ENCODE measurements around the gene KRT86.
"Not testable (repeated sequence)": the region's sequence is repeated elsewhere in the genome, so short reads cannot be mapped to it uniquely, and the experiment has no call there.

The KRT86 gene

DNA sequence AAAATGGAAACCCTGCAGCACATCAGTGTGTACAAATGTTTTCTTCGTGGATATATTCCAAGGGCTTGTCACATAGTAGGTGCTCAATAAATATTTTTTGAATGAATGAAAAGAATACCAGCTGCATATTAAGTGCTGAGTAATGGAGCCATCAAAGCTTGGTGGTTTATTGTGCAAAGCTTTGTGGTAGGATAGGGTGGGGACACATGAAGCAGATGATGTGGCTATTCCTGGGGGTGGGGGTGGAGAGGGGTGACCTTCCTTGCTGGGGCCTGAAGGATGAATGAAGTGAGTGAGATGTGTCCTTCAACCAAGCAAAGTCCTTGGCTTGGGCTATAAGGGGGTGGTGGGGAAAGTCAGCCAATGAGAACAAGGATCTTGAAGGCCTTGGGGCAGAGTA is 21.2 kb downstream of the KRT86 start:
- DNase-seq, result no peak

DNA sequence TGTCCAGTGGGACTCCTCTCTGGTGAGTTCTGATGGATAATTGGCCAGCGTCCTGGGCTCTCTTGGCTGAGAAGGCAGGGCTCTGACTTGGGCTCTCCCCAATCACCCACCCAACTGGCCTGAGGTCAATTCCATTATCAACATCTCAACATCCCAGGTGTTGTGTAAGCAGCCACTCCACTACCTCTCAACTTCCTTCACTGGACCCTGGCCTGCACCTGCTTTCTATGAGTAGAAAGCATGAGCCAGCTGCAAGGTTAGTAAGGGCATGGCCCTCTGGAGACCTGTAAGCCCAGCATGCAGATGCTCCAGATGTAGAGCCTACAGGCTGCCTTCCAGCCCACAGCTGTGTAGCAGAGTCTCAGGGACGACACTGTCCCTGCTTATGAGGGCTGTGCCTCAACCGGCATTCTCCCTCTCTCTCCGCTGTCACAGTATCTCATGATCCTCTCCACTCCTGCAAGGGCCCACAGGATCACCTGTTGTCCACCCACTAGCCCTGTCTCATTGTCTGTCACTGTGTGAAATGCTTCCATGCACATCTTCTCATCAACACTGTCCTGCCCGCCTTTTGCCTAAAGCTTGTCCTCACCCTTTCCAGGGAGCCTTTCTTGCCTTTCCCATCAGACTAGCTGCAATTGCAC is 22.2 kb downstream of the KRT86 start:
- no peak for DNase-seq

DNA sequence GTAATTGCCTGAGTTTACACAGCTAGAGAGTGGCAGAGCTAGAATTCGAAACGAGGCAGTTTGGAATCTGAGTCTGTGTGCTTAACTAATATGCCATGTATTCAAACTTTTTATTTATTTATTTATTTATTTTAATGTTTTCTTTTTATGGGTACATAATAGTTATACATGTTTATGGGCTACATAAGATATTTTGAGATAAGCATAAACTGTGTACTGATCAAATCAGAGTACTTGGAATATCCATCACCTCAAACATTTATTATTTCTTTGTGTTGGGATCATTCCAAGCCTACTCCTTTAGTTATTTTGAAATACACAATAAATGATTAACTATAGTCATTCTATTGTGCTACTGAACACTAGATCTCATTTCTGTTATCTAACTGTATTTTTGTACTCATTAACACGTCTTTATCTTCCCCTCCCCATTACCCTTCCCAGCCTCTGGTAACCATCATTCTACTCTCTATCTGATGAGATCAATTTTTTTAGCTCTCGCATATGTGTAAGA is 24.3 kb downstream of the KRT86 start:
- DNase-seq, result no peak

DNA sequence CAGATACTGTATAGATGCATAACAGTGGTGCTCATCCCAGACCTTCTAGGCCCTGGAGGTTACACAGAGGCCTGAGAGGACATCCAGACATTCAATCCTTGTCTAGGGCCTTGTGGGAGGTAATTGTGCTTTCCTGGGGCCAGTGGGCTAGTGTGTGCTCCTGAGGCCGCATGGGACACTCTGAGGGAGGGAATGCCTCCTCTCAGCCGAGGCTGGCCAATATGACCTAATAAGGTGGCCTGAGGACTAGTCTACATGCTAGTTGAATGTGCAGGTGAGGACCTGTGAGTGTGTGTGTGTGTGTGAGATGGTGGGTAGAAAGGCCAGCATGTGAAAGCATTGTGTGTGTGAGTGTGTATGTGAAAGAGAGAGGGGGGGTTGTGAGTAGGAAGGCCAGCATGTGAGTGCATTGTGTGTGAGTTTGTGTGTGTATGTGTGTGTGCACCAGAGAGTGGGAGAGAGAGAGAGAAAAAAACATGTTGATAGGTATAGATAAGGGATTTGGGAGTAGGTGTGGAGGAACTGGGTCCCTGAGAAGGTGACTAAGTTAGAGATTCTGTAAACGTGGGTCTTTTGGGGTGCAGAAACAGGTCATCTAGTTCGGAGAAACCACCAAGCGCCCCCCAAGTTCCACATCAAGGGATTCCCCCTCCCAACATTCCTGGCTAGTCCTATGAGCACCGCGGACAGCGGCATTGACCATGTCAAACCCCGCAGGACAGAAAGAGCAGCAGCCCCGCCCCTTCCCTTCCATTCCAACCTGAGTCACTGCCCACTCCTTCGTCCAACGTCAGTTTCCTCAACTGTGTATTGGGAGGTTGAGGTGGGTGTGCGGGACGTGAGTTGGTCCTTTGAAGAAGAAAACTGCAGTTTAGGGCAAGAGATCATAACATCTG is 26.6 kb downstream of the KRT86 start:
- no peak for DNase-seq

DNA sequence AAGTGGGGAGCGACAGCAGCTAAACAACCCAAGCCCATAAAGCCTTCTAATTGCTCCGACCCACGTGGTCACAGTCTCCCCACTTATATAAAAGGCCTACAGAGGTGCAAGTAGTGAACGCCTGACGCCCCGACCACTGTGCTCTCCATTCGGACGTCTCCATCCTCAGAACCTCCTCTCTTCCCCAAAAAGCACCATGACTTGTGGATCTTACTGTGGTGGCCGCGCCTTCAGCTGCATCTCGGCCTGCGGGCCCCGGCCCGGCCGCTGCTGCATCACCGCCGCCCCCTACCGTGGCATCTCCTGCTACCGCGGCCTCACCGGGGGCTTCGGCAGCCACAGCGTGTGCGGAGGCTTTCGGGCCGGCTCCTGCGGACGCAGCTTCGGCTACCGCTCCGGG is 27.3 kb downstream of the KRT86 start:
- not testable (repeated sequence) for DNase-seq

DNA sequence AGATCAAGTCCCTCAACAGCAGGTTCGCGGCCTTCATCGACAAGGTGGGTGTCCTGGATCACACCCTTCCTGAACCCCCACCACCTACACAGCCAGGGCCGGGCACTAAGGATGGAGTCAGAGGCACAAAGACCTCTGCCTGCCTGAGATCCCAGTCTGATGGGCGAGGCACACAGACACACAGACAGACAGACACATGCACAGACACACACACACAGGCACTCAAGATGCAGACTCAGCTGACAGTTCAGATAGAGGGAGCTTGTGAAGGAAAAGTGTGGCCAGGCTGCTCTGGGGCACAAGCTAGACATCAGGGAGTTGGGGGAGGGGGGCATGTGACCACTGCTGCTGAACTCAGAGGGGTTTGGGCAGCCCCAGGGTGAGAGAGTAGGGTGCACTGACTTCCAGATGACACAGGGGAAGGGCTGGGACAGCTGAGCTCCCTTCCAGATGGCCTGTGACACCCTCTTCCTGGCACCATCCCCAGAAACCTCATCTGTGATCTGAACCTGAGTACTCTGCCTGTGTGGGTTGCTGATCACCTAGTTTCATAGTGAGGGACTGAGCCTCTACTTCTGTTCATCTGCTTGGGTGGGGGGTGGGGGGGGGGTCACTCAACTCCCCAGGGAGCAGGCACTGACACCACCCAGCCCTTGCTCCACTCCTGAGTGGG is 27.9 kb downstream of the KRT86 start:
- DNase-seq, result not testable (repeated sequence)

DNA sequence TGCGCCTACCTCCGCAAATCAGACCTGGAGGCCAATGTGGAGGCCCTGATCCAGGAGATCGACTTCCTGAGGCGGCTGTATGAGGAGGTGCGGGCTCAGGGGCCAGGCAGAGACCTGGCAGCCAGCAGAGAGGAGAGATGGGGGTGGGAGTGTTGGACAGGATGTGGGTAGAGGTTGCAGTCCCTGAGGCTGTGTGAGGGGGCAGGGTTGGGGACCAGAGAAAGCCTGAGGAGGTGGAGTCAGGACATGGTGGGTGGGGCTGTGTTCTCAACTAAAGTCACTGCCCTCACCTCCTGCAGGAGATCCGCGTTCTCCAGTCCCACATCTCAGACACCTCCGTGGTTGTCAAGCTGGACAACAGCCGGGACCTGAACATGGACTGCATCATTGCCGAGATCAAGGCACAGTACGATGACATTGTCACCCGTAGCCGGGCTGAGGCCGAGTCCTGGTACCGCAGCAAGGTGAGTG is 30.5 kb downstream of the KRT86 start:
- DNase-seq, result peak; percentile 26

DNA sequence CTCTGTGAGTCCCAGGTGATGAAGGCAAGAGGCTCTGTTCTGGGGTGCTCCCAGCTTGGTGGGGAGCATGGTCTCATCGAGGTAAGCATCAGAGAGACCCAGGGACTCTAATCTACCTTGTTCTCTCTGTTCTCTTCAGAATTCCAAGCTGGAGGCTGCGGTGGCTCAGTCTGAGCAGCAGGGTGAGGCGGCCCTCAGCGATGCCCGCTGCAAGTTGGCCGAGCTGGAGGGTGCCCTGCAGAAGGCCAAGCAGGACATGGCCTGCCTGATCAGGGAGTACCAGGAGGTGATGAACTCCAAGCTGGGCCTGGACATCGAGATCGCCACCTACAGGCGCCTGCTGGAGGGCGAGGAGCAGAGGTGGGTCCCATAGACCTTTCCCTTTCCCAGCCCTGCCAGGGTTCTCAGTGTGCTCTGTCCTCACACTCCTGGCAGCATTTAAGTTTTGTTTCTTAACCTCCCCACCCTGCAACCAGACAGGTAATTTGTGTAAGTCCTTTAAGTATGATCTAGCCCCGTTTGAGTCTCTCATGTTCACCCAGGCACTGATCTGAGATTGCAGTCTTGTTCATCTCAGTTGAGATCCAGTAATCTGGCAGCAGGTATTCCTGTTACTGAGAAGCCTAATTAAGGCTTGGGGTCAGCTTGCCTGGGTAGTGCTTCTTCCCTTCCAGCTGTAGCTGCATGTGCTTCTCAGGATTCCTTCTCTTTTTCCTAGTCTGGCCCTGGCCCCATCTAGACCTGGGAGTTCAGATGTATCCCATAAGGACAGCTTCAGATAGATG is 31.7 kb downstream of the KRT86 start:
- DNase-seq, result no peak

DNA sequence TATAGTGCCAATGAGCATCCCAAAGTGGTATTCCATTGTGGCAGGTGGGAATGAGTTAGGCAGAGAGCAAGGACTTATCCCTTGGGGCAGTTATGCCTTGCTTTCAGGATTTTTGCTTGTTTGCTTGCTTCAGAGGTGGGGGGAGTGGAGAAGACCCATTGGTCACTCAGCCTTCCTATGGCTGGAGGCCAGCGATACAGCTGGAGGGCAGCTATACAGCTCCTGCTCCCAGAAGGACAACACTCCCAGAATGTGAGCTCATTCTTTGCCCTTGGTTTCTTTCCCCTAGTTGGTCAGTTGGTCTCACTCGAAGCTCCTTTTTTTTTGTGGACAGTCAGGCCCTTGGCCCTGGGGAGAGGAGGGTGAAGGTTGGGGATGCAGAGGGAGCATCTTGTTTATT is 32.3 kb downstream of the KRT86 start:
- no peak for DNase-seq

DNA sequence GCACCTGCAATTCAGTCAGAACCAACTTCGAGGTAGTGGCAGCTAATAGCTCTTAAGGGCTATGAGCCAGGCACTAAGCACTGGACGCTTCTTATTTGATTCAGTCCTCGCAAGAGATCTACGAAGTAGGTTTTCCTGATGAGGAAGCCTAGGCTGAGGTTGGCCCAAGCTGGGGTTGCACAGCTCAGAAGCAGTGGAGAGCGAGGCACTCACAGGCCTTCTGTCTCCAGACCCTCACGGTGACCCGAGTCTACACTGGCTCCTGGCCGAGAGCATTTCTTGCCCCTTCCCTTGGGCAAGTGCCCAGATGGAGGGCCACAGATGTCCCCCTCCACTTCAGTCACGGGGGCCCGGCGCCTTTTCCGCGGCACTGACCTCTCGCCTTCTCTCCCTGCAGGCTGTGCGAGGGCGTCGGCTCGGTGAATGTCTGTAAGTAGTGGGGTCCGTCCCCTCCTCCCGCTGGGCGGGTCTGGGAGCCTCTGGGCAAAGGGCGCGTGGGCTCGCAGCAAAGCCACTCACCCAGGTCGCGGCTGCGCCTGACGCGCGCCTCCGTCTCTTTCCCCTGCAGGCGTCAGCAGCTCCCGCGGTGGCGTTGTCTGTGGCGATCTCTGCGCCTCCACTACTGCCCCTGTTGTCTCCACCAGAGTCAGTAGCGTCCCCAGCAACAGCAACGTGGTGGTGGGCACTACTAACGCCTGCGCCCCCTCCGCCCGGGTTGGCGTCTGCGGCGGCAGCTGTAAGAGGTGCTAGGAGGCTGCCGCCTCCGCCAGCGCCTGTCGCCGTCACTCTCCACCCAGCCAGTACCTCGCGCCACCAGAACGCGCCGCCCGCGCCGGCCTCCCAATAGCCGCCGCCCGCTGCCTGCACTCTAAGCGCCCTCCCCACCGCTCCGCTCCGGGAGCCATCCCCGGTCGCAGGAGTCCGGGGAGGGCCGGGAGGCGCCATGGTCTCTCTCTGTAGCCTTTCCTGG is 33.7 kb downstream of the KRT86 start:
- DNase-seq, result peak; percentile 71

DNA sequence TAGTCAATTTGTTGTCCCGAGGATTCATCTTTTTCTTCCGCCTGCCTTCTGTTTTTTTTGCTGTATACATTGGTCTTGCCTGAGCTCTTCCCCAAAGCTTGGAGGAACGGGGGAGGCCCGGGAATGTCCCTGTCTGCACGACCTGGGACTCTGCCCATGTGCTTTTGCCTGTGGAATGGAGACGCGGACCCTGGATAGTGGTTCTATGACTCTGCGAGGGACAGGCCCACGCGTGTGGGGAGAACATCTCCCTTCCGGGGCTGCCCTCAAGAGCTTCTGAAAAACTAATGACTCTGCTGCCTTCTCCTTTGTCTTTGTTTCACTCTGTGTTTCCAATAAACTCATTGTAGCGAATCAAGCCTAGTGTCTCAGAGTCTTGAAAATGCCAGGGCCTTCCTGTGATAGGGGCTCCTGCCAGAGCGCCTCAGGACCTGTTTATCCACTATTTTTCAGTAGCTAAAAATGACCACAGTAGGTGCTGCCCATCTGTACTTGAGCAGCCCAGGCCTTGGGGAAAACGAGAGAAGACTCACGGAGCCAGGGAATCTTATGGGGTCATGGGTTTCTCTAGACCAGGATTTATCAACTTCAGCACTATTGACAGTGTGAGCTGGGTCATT is 34.5 kb downstream of the KRT86 start:
- DNase-seq, result no peak

DNA sequence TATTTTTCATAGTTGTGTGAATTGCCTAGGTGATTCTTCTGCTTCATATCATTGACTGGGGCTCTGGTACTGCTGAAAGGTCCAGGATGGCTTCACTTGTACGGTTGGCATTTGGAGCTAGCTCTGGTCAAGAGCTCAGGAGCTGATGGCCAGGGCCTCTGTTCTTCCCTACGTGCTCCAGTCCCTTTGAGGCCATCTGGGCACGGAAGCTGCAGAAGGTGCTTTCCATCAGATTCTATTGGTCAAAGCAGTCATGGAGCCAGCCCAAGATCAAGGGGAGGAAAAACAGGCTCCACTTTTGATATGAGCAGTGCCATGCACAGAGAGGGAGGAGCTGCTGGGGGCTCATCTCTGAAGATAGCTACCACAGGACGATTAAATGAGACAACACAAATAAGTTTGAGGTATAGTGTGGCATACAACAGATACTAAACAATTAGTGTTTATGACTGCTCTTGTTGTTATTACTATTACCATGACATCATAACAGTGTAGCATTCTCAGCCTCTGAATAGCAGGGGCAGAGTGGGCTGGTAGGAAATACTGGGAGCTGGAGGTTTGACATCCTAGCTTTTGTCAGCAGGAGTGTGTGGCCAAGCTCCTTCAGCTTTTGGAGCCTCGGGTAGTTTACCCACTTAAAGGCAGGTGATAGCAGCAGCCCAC is 36.3 kb downstream of the KRT86 start:
- DNase-seq, result no peak

DNA sequence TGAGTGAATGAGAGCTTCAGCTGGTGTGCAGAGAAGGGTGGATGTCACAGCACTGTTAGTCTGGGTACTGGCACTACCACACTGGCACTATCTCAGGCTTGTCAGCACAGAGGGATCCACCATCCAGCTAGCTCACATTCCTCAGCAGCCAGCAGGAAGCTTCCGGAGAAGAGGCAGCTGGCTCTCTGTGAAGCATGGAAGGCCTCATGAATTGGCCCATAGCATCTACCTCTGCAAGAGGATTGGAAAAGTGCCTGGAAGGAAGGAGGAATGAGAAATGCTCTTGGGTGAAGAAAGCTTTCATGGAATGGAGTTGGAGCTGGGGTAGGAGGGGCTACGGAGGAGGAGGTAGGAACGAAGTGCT is 36.8 kb downstream of the KRT86 start:
- no peak for DNase-seq

DNA sequence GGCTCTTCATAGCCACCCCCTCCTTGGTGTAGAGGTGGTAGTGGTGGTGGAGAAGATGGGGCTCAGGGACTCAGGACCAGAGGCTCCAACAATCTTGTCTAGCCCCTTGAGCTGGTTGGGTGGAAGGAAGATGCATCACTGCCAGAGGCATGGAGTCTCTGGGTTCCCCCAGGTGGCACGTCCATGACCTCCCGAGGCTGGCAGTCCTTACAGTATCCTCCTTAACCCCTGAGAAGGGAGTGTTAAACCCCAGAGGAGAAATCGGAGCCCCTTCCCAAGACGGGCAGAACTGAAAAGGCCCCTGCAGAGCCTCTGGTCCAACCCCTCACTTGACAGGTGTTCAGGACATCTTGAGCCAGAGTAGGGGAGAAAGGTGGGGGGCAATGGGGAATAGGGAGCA is 37.6 kb downstream of the KRT86 start:
- DNase-seq, result no peak

DNA sequence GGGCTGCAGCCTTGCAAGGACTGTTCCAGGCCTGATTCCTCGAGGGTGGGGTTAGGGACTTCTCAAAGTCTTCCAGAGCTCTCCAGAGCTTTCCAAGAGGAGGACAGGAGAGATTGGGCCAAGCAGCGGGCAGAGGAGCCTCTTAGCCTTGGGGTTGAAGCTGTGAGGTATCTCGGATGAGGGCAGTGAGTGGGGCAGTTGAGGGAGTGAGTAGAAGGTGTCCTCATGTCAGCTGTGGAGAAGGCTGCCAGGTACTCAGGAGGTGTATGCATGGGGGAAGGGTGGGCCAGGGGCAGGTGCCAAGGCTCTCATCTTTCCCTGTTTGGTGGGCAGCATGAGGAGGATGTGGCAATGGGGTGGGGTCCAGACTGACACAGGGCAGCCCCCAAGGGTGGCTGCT is 39.0 kb downstream of the KRT86 start:
- no peak for DNase-seq

DNA sequence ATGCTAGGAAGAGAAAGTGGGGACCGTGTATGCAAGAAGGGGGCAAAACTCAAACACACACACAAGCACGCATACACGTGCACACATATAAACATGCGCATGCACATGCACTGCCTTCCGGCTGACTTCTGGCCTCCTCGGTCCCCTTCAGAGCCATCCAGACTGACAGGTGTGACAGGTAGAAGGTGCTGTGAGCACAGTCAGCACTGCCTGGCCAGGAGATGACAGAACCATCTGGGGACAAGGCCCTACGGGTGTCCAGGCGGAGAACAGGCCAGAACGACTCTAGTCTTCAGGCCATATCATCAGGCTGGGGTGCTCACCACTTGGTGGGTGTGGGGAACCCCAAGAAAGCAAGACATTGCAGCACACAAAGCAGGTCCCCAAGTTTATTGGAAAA is 39.5 kb downstream of the KRT86 start:
- DNase-seq, result no peak

DNA sequence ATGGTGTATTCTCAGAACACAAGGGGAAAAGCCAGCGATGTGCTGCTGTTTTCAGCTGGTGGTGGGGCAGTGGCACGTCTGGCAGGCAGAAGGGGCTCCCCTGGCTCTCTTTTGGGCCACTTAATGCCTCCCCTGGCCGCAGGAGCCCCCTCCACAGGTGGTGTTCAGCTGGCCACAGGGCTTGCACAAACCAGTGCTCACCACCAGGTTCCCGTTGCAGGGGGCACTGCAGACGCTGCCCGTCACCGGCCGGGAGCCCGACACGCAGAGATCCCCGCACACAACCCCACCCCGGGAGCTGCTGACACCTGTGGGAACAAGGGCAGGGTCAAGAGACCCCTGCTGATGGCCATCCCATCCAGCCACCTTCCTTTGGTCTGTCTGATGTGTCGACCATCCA is 40.1 kb downstream of the KRT86 start:
- DNase-seq, result no peak

DNA sequence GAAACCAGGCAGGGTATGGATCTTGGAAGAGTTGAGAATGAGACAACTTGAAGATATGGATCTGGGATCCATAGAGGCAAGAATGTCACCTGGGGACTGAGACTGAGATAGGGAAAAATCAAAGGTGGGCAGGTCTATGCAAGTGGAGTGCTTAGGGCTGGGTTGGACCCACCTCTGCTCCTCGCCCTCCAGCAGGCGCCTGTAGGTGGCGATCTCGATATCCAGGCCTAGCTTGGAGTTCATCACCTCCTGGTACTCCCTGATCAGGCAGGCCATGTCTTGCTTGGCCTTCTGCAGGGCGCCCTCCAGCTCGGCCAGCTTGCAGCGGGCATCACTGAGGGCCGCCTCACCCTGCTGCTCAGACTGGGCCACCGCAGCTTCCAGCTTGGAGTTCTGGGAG is 41.3 kb downstream of the KRT86 start:
- DNase-seq, result peak; percentile 65

DNA sequence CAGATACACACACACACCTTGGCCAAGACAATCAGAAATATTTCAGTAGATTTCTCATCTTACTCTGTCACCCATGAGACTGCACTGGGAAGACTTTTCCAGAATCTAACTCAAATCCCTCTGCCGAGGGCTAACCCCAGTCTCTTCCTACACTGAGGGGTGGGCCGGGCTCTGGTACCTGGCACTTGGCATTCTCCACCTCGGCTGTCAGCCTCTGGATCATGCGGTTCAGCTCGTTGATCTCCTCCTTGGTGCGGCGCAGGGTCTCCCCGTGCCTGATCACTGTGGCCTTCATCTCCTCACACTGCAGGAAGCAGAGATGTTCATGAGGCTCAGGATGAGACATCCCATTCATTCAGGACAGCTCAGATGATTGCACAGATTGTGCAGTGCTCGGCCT is 41.8 kb downstream of the KRT86 start:
- DNase-seq, result no peak

DNA sequence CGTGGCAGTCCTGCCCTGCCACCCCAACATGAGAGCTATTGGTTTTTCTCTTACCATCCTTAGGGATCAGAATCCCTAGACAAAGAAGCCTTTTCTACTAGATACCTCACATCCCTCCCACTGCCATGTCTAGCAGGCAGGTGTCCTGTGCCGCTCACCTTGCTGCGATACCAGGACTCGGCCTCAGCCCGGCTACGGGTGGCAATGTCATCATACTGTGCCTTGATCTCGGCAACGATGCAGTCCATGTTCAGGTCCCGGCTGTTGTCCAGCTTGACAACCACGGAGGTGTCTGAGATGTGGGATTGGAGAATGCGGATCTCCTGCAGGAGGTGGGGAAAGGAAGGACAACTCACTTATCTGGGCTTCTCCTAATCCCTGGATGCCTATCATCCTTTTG is 42.3 kb downstream of the KRT86 start:
- DNase-seq, result no peak

All from activated CD4-positive, alpha-beta T cell treated with anti-CD3 and anti-CD28 coated beads for 48 hours (primary cell).